NCI-H460 (cell line): ENCODE results near the gene UGT1A6. TPM values are rescaled to one million over a fixed set of nuclear protein-coding genes. Genes with fewer than 3 reads are reported as not detected.

Experiments used
- DNase-seq: peaks from one replicate; pipeline ENCODE4 v3.0.0-alpha.2; 2016; ENCODE audit warnings: low read depth; ENCODE audit errors: extremely low read depth
- total RNA-seq: library from RNA; depleted of rRNA; stranded (reverse); fragments of >200 nt; shearing (Covaris generic); gene quantifications from 2 replicates; pipeline ENCODE4 v1.2.3, GENCODE V29; 2014; rRNA removed

Gene UGT1A6
- total RNA-seq, 1 experiment from 2014 or later, result not detected

GRCh38 chr2:233816771-233817170, 124.1 kb downstream of the UGT1A6 start:
- DNase-seq, result no peak

GRCh38 chr2:233817361-233817911, 124.7 kb downstream of the UGT1A6 start:
- DNase-seq, result no peak

- no peak for DNase-seq
Measured at GRCh38 chr2:233817995-233818638, 125.4 kb downstream of the UGT1A6 start.

- no peak for DNase-seq
Measured at GRCh38 chr2:233818639-233819621, 126.2 kb downstream of the UGT1A6 start.

GRCh38 chr2:233819884-233820773, 127.4 kb downstream of the UGT1A6 start:
- DNase-seq, result no peak

DNA sequence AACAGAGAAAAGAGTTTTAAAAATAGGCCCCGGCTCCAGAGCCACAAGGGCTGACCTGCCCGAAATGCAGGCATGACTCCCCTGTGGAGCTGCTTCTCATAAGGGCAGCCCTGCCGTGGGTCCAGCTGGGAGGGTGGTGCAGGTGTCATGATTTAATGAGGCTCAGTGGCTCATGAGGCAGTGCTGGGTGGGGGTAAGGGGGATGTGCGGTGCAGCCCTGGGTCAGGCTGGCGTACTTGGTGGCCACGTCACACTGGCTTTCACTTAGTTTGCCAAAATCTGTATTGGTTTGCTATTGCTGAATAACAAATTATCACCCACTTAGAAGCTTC, 128.1 kb downstream of the UGT1A6 start:
- no peak for DNase-seq

GRCh38 chr2:233821196-233821595, 128.5 kb downstream of the UGT1A6 start:
- DNase-seq, result no peak

DNA sequence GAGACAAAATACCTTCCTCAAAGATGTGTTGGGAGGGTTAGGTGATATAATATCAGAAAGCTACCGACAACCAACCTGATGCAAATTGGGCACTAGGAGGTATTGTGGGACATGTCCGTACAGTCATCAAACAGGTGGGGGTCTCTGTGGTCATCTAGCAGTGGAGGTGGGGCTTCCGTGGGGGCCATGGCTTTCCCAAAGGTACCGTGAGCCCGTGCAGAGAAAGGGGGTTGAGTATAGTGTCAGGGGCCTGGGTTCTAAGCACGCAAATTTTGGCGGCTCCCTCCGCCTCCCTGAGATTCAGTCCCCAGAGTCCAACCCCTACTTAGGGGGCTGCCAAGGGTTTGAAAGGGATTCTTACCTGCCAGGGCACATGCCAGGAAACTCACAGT, 129.0 kb downstream of the UGT1A6 start:
- no peak for DNase-seq

- no peak for DNase-seq
Measured at GRCh38 chr2:233822101-233822771, 129.5 kb downstream of the UGT1A6 start.

Other genes starting within 250 kb of the UGT1A6 start
- gene USP40, start 126.1 kb upstream of the UGT1A6 start, total RNA-seq, result 41.0 and 43.6 TPM in 2 replicates
- gene UGT1A8, start 75.3 kb upstream of the UGT1A6 start, total RNA-seq, result not detected in 2 replicates
- not detected in 2 replicates for gene UGT1A10, start 56.4 kb upstream of the UGT1A6 start, total RNA-seq
- gene UGT1A9, start 21.0 kb upstream of the UGT1A6 start, total RNA-seq, result not detected in 2 replicates
- not detected in 2 replicates for gene UGT1A7, start 11.0 kb upstream of the UGT1A6 start, total RNA-seq
- gene UGT1A5, start 20.0 kb downstream of the UGT1A6 start, total RNA-seq, result not detected in 2 replicates
- 0.20 TPM in 1 of 2 replicates, not detected in the other for gene UGT1A4, start 25.8 kb downstream of the UGT1A6 start, total RNA-seq
- not detected in 2 replicates for gene UGT1A3, start 36.2 kb downstream of the UGT1A6 start, total RNA-seq
- not detected in 2 replicates for gene UGT1A1, start 67.4 kb downstream of the UGT1A6 start, total RNA-seq
- gene MROH2A, start 85.4 kb downstream of the UGT1A6 start, total RNA-seq, result not detected in 2 replicates
- 97.8 and 106 TPM in 2 replicates for gene HJURP, start 161.6 kb downstream of the UGT1A6 start, total RNA-seq
- gene TRPM8, start 224.5 kb downstream of the UGT1A6 start, total RNA-seq, result not detected in 2 replicates